Measurements from ENCODE around the gene ZNF879. TPM values are rescaled to one million over a fixed set of nuclear protein-coding genes. Genes with fewer than 3 reads are reported as not detected.

The ZNF879 gene
- total RNA-seq, 4 donors from 2014 or later, result 3.9 to 8.6 (median 5.8) TPM

DNA sequence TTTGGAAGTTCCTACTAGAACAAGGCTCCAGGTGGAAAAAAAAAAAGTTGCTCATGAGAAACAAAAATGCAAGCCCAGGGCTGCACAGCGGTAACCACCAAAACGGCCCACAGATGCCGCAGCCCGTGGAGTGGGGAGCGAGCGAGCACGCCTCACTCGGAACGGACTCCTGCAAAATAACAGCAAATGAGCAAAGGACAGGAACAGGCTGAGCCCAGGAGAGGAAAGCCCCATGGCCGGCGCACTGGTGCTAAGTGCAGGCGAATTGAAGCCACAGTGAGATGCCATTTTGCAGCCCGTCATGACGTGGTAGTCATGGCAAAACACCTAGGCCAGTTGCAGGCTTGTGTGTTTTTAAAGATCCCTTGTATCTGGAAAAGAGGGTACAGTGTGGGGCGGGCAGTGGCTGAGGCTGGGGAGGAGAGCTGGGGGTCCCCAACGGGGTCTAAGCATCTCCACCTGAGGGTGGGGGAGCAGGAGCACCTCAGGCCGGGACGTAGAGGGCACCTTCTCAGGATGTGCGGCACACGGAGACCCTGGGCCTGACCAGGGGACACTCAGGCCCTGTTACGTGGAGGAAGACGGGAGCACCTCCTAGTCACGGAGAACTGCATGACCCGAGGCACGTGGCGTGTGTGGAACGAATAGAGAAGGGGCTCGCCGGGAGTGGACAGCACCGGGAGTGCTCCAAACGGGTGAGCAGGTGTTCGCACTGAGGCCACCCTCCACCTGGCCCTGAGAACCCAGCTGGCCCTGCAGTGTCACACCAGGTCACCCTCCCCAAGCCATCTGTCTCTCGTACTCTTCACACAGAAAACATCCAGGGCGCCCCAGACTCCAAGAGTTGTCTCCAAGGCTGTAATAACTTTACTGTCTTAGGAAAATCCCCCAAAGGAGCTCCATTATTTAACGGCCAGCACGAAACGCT, 39.2 kb upstream of the ZNF879 start:
- Histone ChIP-seq H3K9me3 (peaks cover 0 to 100% (median 0%) of the 10 kb centered on the region in 3 donors), H3K4me1 (no peaks in the 10 kb centered on the region), H3K27ac (no peak overlapping the region), H3K4me3 (no peak overlapping the region), H3K27me3 (no peaks in the 10 kb centered on the region), H3K36me3 (no peaks in the 10 kb centered on the region)
- TF ChIP-seq, protein P1, sequence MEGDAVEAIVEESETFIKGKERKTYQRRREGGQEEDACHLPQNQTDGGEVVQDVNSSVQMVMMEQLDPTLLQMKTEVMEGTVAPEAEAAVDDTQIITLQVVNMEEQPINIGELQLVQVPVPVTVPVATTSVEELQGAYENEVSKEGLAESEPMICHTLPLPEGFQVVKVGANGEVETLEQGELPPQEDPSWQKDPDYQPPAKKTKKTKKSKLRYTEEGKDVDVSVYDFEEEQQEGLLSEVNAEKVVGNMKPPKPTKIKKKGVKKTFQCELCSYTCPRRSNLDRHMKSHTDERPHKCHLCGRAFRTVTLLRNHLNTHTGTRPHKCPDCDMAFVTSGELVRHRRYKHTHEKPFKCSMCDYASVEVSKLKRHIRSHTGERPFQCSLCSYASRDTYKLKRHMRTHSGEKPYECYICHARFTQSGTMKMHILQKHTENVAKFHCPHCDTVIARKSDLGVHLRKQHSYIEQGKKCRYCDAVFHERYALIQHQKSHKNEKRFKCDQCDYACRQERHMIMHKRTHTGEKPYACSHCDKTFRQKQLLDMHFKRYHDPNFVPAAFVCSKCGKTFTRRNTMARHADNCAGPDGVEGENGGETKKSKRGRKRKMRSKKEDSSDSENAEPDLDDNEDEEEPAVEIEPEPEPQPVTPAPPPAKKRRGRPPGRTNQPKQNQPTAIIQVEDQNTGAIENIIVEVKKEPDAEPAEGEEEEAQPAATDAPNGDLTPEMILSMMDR (IDR thresholded peaks at IDR 0.05), result no peak
- TF ChIP-seq POLR2AphosphoS5 (IDR thresholded peaks at IDR 0.05), result no peak
- TF ChIP-seq POLR2A (IDR thresholded peaks at IDR 0.05), result no peak
- TF ChIP-seq EP300 (IDR thresholded peaks at IDR 0.05), result no peak
- WGBS, 2 donors (ENCODE audit: low coverage in 1 of 2), result 98 to 100% methylated on average over 3 to 32 of the region's 37 CpGs
- no peak for ATAC-seq

DNA sequence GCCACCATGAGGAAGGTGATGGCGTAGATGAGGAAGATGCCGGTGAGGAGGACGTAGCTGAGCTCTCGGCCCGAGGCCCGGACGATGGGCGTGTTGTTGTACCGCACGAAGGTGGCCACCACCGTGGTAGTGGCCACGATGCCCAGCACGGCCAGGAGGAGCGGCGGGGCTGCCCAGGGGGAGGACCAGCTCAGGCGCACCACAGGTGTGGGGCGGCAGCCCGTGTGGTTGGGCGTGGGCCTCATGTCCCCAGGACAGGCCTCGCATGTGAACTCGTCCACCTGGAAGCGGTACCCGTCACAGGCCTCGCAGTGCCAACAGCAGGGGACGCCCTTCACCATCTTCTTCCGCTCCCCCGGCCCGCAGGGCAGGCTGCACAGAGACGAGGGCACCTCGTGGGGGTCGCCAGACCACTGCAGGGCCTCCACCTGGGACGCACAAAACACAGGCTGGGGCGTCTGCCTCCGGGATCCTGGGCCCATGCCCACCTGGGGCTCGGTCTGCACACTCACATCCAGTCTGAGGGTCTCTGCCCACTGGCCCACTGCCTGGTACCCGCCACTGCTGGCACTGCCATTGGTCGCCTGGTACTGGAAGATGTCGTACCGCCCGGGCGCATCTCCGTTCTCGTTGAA, 37.2 kb upstream of the ZNF879 start:
- peaks cover 1% of the 10 kb centered on the region for H3K27me3 ChIP-seq

DNA sequence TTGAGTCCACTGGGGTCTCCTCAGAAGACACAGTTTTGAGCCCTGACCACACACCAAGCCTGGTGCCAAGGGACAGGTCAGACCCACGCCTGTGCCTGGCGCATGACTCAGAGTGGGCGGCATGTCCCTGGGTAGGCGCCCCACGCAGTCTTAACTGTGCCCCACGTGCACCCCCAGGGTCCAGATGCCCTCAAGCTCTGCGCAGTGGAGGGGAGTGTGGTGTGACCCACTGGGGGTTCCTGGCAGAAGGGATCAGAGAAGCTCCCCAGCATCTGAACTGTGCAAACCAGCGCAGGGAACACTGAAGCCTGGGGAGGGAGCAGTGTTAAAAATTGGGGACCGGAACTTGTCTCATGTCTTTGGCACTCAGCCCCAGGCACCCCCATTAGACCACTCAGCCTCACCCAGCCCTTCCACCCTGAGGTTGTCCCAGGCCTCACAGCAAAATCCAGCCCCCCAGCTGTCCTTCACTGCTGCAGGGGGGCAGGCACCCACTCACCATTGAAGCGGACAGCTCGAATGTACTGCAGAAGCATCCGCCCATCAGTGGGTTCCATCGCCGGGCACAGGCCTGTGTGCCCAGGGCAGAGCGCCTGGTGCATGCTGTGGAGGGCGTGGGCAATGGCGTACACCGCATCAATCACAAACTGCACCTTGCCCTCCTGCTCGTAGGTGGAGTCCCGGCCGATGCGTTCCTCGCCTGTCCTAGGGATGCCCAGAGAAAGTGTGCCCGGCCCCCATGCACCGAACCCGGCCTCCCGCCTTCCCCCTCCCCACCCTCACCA, 35.0 kb upstream of the ZNF879 start:
- WGBS, 2 donors (ENCODE audit: low coverage in 1 of 2), result 86 to 100% methylated on average over 1 to 7 of the region's 27 CpGs
- H3K36me3 ChIP-seq, result no peaks in the 10 kb centered on the region
- H3K27ac ChIP-seq, result no peak overlapping the region
- peaks cover 0 to 78% (median 0%) of the 10 kb centered on the region in 3 donors for H3K9me3 ChIP-seq
- H3K4me1 ChIP-seq, result no peaks in the 10 kb centered on the region
- no peak for TF ChIP-seq POLR2A (IDR thresholded peaks at IDR 0.05)
- no peak for TF ChIP-seq EP300 (IDR thresholded peaks at IDR 0.05)
- H3K4me3 ChIP-seq, result no peak overlapping the region
- ATAC-seq, result no peak
- H3K27me3 ChIP-seq, result peaks cover 23% of the 10 kb centered on the region

More for the DNA sequence above, 37.2 kb upstream of the ZNF879 start:
- H3K4me3 ChIP-seq, result no peak overlapping the region
- H3K27ac ChIP-seq, result no peak overlapping the region
- 80 to 97% methylated on average over 1 to 7 of the region's 43 CpGs for WGBS, 2 donors (ENCODE audit: low coverage in 1 of 2)
- no peak for ATAC-seq
- TF ChIP-seq EP300 (IDR thresholded peaks at IDR 0.05) (no peak), POLR2A (IDR thresholded peaks at IDR 0.05) (no peak), POLR2AphosphoS5 (IDR thresholded peaks at IDR 0.05) (no peak)
- TF ChIP-seq, protein P1 (IDR thresholded peaks at IDR 0.05), result no peak
- H3K36me3 ChIP-seq, result no peaks in the 10 kb centered on the region
- H3K4me1 ChIP-seq, result no peaks in the 10 kb centered on the region
- H3K9me3 ChIP-seq, result peaks cover 0 to 100% (median 0%) of the 10 kb centered on the region in 3 donors

GRCh38 chr5:178989311-178989710, 34.3 kb upstream of the ZNF879 start:
- no peak for ATAC-seq
- Histone ChIP-seq H3K36me3 (no peaks in the 10 kb centered on the region), H3K4me1 (peaks cover 0 to 4% (median 0%) of the 10 kb centered on the region in 3 donors), H3K4me3 (no peak overlapping the region), H3K27ac (no peak overlapping the region), H3K27me3 (peaks cover 30% of the 10 kb centered on the region), H3K9me3 (peaks cover 0 to 72% (median 0%) of the 10 kb centered on the region in 3 donors)
- TF ChIP-seq EP300 (IDR thresholded peaks at IDR 0.05) (no peak), POLR2A (IDR thresholded peaks at IDR 0.05) (no peak), POLR2AphosphoS5 (IDR thresholded peaks at IDR 0.05) (no peak)
- TF ChIP-seq, protein P1 (IDR thresholded peaks at IDR 0.05), result no peak
- 83 to 100% methylated on average over 2 to 4 of the region's 7 CpGs for WGBS, 2 donors (ENCODE audit: low coverage in 1 of 2)

DNA sequence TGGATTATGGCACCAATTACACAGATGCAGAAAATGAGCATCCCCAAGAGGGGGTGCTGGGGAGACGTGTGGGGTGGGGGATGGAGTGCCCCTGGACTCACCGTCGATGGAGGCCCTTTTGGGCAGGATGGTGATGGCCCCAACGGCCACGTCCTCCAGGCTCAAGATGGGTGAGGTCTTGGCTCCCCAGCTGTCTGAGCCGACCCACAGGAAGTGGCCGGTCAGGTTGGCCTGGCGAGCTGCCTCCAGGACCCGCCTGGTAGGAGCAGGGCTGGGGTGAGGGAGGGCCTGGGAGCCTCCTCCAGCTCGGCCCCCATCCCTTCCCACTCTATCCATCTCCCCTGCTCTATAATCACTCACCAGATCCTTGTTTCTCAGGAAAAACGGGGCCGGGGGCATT, 33.1 kb upstream of the ZNF879 start:
- ATAC-seq, result no peak
- Histone ChIP-seq H3K27ac (no peak overlapping the region), H3K36me3 (no peaks in the 10 kb centered on the region), H3K4me1 (peaks cover 0 to 13% (median 0%) of the 10 kb centered on the region in 3 donors), H3K4me3 (no peak overlapping the region), H3K27me3 (peaks cover 42% of the 10 kb centered on the region), H3K9me3 (peaks cover 0 to 60% (median 0%) of the 10 kb centered on the region in 3 donors)
- TF ChIP-seq POLR2A (IDR thresholded peaks at IDR 0.05) (no peak), EP300 (IDR thresholded peaks at IDR 0.05) (no peak), POLR2AphosphoS5 (IDR thresholded peaks at IDR 0.05) (no peak)
- TF ChIP-seq, protein P1 (IDR thresholded peaks at IDR 0.05), result no peak
- no CpG with 5 or more reads among the region's 12 CpGs for WGBS, 2 donors (ENCODE audit: low coverage in 1 of 2)

Measured in gastroesophageal sphincter (tissue), 4 donors.